Bone marrow (tissue), 2 donors: ENCODE data around the gene FAM221A.
"Not testable (repeated sequence)": the region's sequence is repeated elsewhere in the genome, so short reads cannot be mapped to it uniquely, and the experiment has no call there.

Experiments used
- DNase-seq, 2 donors: peaks; one replicate each; lab custom pipeline; 2025; lab: John Stamatoyannopoulos, UW

FAM221A gene

DNA sequence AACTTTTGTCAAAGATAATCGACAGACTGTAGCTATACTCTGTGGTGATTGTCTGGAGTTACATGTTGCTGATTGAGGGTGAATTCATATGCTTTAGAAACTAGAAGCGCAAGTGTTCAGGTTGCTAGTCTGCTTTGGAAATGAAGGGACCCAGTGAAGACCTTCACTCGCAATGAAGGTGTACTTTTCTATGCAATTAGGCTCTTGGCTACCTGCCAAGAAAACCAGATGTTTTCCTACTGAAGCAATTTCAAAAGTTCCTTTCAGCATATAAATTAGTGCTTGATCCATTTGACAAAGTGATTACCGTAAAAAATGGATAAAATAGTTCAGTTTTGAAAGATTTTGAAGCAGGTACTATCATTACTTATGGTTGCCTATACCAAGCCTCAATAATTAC is 20.0 kb downstream of the FAM221A start:
- DNase-seq = no peak

DNA sequence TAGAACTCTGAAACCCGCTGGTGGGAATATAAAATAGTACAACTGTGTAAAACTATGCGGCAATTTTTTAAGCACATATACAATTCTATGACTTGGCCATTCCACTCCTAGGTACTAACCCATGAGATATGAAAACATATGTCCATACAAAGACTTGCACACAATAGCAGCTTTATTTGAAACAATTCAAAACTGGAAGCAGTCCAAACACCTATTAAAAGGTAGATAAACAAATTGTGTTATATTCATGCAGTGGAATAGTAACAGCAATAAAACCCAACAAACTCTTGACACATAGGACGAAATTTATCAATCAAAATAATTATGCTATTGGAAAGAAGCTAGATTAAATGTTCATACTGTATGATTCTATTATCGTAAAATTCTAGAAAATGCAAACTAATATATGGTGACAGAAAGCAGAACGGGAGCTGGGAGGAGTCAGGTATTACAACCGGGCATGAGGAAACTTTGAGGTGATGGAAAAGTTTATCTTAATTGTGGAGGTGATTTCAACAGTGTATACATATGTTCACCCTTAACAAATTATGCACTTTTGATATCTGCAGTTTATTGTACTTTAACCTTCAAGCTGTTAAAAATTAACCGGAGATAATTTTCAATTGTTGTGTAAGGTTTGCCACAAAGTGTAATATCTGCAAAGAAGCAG is 29.2 kb downstream of the FAM221A start:
- DNase-seq = no peak

DNA sequence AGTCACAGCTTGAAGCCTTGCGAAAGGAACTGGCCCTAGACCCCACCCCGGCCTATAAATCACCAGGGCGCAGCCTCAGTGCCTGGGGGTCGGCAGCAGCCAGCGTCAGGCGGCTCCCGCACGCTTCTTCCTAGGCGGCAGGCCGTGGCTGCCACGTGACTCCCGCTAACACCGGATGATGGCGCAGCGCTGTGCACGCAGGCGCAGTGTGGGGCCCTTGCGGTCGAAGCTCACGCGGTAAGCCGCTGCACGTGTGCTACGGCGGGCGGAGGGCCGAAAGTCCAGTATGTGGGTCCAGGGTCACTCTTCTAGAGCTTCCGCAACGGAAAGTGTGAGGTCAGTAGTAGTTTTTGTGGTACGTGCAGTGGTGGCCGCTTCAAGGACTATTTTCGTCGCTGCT is 30.0 kb downstream of the FAM221A start, which contains the start of gene STK31:
STK31 (plus strand) TSS at position 220 of the 400 bp plus-strand sequence; CDS start at position 287, 67 bp downstream.
- DNase-seq = no peak

DNA sequence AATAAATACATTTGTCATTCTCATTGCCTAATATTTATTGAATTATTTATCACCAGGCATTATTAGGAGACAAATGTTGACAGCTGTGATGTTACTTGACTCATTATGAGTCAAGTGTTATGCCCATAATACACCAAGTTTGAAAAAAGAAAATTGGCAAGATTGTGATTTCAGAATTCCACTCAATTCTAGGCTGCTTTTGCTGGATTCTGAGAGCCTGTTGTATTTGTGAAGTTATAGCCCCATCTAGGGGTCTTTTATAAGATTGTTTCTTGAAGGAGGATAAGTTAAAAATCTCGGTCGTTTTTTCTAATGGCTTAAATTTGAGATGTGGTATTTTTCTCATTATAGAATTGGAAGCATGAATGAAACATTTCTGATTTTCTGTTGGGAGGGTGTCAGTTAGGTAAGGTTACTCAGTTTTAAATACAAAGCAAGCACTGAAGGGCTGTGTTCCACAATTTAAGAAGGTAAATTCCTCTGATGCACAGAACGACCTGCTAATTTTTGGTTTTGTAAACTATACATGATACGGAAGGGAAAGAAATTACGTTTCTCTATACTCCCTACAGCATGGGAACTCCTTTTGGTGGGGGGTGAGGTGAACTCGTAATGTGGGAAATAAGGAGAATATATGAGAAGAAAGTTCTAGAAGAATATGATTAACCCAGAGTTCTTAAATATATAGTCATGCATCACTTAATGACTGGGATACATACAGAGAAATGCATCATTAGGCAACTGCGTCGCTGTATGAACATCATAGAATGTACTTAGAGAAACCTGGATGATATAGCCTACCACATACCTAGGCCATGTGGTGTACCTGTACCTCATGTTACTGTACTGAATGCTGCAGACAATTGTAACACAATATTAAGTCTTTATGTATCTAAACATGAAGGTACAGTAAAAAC is 32.6 kb downstream of the FAM221A start:
- DNase-seq = peak in 1 of 2 donors; percentile 2

DNA sequence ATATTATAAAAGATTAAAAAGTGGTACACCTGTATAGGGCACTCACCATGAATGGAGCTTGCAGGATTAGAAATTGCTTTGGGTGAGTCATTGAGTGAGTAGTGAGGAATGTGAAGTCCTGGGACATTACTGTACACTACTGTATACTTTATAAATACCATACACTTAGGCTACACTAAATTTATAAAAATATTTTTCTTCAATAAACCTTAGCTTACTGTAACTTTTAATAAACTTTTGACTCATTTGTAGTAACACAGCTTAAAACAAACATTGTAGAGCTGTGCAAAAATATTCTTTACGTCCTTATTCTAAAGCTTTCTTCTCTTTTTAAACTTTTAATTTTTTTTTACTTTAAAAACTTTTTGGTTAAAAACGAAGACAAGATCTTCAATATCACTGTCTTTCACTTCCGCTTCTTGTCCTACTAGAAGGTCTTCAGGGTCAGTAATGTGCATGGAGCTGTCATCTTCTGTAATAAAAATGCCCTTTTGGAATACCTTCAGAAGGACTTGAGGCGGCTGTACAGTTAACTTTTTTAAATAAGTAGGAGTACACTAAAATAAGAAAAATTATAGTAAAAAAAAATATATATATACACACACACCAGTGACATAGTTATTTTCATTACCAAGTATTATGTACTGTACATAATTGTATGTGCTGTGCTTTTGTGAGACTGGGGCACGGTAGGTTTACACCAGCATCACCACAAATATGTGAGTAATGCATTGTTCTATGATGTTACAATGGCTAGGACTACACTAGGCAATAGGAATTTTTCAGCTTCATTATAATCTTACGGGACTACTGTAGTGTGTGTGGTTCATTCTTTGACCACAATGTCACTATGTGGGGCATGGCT is 33.5 kb downstream of the FAM221A start:
- DNase-seq = no peak

DNA sequence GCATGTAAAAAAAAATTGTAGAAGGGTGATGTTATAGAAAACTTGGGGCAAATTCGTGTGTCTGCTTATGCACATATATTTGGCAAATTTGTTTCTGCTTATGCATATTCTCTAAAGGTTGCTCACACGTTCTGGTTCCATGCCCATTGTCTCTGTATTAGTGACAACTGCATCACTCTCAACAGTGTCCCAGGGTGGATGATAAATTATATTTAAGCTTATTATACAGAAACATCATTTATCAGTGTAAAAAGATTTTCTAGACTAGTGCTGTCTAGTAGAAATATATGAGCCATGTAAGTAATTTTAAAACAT is 34.1 kb downstream of the FAM221A start:
- no peak for DNase-seq

DNA sequence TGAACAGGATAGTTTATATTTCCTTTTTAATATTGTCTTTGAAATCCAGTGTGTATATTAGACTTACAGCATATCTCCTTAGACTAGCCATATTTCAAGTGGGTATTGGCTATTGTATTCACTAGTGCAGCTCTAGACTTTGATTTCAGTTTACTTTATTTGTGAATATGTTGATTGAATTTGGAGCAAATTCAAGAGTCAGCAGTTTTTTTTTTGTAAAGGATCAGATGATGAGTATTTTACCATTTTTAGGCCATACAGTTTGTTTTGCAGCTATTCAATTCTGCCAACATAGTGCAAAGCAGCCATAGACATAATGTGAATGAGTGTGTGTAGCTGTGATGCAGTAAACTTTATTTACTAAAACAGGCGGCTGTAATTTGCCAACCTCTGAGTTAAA is 34.6 kb downstream of the FAM221A start:
- no peak for DNase-seq

DNA sequence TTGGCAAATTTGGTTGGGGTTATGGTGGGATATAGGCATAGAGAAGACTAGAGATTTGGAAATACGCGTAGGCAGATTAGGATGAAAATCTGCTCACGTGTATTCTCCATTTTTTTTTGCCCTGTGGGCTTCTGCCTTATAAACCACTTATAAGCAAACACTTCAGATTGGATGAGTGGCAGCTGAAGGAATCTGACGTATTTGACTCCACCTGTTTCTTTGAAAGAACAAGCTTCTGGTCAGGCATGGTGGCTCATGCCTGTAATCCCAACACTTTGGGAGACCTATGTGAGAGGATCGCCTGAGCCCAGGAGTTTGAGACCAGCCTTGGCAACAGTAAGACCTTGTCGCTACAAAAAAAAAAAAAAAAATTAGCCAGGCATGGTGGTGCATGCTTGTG is 35.1 kb downstream of the FAM221A start:
- DNase-seq = no peak

DNA sequence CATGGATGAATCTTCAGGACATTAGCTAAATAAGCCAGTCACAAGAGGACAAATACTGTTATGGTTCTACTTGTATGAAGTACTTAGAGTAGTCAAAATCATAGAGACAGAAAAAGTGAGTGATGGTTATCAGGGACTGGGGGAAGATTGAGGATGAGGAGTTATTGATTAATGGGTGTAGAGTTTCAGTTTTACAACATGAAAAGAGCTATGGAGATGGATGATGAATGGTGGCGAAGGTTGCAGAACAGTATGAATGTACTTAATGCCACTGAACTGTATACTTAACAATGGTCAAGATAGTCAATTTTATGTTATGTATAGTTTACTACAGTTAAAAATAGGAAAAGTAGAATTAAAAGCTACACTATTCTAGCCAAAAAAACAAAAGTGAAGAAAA is 37.8 kb downstream of the FAM221A start:
- no peak for DNase-seq

DNA sequence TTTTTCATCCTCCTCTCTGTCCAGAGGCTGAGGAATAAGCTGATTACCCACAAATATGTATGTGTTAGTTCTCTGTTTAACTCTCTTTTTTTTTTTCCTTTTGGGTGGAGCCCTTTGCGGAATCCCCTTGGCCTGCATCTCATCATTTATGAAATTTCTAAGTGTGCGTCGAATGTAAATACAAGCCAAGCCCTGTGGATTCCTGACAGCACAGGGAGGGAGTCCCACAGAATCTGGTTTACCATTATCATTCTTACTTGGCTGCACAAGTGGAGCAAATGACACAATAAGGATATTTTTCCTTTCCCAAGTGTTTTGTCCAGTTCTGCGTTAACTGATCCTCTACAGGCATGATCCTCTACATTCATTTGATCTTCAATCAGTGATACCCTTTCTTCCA is 41.5 kb downstream of the FAM221A start:
- DNase-seq = no peak

DNA sequence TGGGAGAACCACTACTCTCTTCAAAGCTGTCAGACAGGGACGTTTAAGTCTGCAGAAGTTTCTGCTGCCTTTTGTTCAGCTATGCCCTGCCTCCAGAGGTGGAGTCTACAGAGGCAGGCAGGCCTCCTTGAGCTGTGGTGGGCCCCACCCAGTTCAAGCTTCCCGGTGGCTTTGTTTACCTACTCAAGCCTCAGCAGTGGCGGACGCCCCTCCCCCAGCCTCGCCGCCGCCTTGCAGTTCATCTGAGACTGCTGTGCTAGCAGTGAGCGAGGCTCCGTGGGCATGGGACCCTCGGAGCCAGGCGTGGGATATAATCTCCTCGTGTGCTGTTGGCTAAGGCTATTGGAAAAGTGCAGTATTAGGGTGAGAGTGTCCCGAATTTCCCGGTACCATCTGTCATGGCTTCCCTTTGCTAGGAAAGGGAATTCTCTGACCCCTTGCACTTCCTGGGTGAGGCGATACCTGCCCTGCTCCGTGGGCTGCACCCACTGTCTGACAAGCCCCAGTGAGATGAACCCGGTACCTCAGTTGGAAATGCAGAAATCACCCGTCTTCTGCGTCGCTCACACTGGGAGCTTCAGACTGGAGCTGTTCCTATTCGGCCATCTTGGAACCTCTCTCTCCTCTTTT is 42.7 kb downstream of the FAM221A start:
- not testable (repeated sequence) for DNase-seq

DNA sequence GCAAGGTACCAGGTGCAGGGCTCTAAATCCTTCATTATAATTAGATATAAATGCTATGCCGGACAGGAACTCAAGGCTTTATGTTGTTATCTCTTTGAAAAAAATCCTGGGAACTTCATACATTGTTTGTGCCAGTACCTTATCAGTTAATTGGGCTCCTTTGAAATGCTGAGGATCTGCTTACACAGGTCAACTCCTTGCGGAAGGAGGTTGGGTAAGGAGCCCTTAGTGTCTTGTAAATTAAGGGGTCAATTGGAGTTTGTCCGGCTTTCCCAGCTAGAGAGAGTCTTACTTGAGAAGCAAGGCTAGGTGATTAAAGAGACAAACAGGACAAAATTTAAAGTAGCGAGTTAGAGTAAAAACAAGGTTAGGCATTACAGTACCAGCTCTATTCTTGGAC is 44.1 kb downstream of the FAM221A start:
- DNase-seq = not testable (repeated sequence)

DNA sequence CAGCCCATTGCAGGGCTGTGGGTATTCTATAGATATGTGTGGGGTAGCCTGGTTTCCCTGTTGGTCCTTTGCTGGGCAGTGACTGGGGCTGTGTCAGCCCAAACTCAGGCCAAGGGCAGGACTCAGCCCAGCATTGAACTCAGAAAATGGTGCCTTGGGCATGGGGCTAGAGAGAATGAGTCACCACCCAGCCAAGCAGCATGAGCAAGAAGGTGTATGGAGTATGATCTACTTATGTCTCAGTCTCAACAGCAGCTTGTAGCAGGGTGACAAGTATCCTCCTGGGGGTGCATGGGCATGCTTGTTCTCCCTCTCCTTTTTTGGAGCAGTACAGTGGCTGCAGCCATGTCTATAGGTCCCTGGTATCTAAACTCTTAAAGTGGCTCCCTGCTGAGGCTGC is 62.1 kb downstream of the FAM221A start:
- DNase-seq = no peak

DNA sequence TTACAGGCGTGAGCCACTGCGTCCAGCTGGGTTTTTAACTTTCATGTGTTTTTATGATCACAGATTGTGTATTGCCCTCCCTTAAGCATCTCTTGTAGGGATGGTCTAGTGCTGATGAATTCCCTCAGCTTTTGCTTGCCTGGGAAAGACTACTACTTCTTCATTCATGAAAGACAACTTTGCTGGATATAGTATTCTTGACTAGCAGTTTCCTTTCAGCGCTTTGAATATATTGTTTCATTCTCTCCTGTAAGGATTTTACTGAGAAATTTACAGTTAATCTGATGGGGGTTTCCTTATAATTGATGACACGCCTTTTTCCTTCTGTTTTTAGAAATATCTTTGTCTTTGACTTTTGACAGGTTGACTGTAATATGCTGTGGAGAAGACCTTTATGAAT is 63.2 kb downstream of the FAM221A start:
- DNase-seq = no peak

DNA sequence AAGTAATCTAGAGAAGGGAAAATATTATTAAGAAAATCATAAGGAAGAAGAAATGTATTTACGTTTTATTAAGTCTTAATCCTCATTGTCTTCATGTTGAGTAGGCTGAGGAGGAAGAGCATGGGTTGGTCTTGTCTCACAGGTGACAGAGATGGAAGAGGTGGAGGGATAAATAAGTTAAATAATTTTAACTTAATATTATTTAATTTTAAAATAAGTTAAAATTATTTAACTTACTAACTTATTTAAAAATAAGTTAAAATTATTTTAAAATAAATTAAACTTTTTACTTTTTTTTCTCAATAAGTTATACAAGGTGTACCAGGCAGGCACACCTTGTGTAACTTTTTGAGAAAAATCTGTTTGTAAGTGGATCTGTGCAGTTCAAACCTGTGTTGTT is 66.6 kb downstream of the FAM221A start:
- no peak for DNase-seq

DNA sequence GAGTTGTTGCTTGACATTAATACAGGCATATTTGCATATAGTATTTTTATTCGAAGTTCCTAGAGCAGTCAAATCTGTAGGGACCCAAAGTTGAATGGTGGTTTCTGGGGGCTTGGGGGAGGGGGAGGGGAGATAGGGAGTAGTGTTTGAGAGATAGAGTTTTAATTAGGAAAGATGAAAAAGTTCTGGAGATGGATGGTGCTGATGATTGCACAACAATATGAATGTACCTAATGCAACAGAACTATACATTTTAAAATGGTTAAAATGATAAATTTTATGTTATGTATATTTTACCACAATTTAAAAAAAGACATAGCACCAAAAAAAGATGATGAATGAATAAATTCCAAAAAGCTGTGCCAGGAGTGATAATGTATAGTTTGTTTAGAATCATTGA is 71.9 kb downstream of the FAM221A start:
- no peak for DNase-seq
